ENCODE results near the gene VAV3. TPM values are rescaled to one million over a fixed set of nuclear protein-coding genes. Genes with fewer than 3 reads are reported as not detected.
A peak's percentile ranks its signal among the peaks of the same experiment; 100 is the strongest.

The VAV3 gene
- total RNA-seq, 2 donors from 2014 or later: 18.4 to 21.4 TPM

DNA sequence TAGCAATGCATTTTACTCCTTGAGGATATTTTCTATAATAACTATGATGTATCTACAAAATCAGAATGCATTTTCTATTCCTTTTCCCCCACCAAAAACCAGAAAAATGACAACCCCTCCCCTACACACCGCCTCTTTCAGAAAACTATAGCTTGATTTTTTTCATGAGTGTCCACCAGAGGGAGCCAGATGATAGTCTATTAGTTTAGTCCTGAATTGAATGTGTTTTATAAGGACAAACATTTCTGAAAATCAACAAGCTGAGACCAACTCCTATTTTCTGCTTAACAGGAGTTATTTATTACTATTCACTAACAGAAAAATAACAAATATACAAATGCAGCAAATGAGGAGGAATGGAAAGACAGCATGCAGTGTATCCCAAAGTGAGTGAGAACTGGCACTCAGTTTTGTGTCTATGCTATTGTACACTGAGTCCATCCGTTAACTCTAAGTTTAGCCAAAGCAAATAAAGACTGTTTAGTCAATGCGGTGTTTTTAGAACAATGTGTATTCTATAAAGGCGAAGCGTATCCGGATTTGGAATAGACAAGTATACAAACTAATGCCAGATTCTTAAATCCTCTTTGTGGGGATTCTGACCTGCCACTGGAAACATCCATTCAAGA is 182.6 kb downstream of the VAV3 start:
- H3K9me3 ChIP-seq: no peaks in the 10 kb centered on the region
- intact Hi-C loops (cut with DNase I): loop anchor here (5.0 kb wide), 1 partner anchor 340 kb away; no protein-coding TSS in a partner anchor
- no peaks in the 10 kb centered on the region for H3K36me3 ChIP-seq (replicated peaks in 1 of 2; ENCODE audit: insufficient read depth in 1 of 2, low read depth in 2 of 2)
- peak; percentile 63 for ATAC-seq
- peak; percentile 17 to 46 (median 28) for DNase-seq
- no peaks in the 10 kb centered on the region for H3K4me1 ChIP-seq
- H3K27me3 ChIP-seq: no peaks in the 10 kb centered on the region
- WGBS, 2 donors: 9 to 15% methylated on average over 6 of the region's 6 CpGs
- TF ChIP-seq, protein P1, sequence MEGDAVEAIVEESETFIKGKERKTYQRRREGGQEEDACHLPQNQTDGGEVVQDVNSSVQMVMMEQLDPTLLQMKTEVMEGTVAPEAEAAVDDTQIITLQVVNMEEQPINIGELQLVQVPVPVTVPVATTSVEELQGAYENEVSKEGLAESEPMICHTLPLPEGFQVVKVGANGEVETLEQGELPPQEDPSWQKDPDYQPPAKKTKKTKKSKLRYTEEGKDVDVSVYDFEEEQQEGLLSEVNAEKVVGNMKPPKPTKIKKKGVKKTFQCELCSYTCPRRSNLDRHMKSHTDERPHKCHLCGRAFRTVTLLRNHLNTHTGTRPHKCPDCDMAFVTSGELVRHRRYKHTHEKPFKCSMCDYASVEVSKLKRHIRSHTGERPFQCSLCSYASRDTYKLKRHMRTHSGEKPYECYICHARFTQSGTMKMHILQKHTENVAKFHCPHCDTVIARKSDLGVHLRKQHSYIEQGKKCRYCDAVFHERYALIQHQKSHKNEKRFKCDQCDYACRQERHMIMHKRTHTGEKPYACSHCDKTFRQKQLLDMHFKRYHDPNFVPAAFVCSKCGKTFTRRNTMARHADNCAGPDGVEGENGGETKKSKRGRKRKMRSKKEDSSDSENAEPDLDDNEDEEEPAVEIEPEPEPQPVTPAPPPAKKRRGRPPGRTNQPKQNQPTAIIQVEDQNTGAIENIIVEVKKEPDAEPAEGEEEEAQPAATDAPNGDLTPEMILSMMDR (IDR thresholded peaks at IDR 0.05): peak; percentile 31 to 73 (median 68)
- no peak for TF ChIP-seq POLR2A (IDR thresholded peaks at IDR 0.05)
- H3K4me3 ChIP-seq: no peak overlapping the region
- H3K27ac ChIP-seq: no peak overlapping the region

DNA sequence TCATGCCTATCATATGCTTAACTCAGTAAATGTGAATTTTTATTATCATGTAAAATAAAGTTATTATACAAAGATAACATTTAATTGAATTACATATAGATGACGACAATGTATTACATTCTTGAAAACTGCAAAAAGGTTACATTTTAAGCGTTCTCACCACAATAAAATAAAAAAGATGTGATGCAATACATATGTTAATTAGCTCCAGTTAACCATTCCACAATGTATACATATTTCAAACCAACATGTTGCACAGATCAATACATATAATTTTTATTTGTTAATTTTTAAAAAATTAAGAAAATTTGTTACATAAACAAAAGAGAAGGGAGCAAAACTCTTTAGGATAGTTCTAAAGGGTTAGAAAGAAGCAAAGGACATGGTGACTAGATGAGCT is 183.7 kb downstream of the VAV3 start:
- Histone ChIP-seq H3K4me1 (no peaks in the 10 kb centered on the region), H3K9me3 (no peaks in the 10 kb centered on the region), H3K27ac (no peak overlapping the region), H3K4me3 (no peak overlapping the region), H3K27me3 (no peaks in the 10 kb centered on the region), H3K36me3 (replicated peaks in 1 of 2; ENCODE audit: insufficient read depth in 1 of 2, low read depth in 2 of 2) (no peaks in the 10 kb centered on the region)
- ATAC-seq (no peak), DNase-seq (no peak)
- TF ChIP-seq, protein P1 (IDR thresholded peaks at IDR 0.05): no peak
- TF ChIP-seq POLR2A (IDR thresholded peaks at IDR 0.05): no peak
- WGBS, 2 donors: 48 to 50% methylated on average over 2 of the region's 2 CpGs
- intact Hi-C loops (cut with DNase I): loop anchor here (5.0 kb wide), 1 partner anchor 341 kb away; no protein-coding TSS in a partner anchor

DNA sequence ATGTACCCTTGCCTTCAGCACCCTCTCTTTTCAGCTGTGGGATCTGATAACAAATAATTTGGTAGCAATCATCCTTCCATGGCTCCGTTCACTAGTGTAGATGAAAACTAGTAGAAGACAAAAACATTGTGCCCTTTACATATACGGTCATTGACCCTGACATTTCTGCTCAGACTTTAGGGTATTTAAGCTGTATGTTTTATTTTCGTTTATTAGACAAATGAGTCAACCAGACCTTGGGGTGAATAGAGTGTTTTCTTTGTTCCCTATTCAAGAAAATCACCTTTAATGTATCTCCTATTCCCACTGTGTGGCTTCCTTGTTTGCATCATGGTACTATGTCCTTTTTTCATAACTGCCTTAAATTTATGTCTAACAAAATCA is 187.3 kb downstream of the VAV3 start:
- no peaks in the 10 kb centered on the region for H3K36me3 ChIP-seq (replicated peaks in 1 of 2; ENCODE audit: insufficient read depth in 1 of 2, low read depth in 2 of 2)
- intact Hi-C loops (cut with DNase I): no loop called here
- H3K27me3 ChIP-seq: no peaks in the 10 kb centered on the region
- H3K27ac ChIP-seq: no peak overlapping the region
- H3K4me1 ChIP-seq: no peaks in the 10 kb centered on the region
- no peak overlapping the region for H3K4me3 ChIP-seq
- TF ChIP-seq, protein P1 (IDR thresholded peaks at IDR 0.05): no peak
- no peak for TF ChIP-seq POLR2A (IDR thresholded peaks at IDR 0.05)
- DNase-seq (no peak), ATAC-seq (no peak)
- H3K9me3 ChIP-seq: no peaks in the 10 kb centered on the region
- 60 to 65% methylated on average over 3 of the region's 3 CpGs for WGBS, 2 donors

- intact Hi-C loops (cut with DNase I): no loop called here
- Histone ChIP-seq H3K4me1 (no peaks in the 10 kb centered on the region), H3K36me3 (replicated peaks in 1 of 2; ENCODE audit: insufficient read depth in 1 of 2, low read depth in 2 of 2) (no peaks in the 10 kb centered on the region), H3K27me3 (no peaks in the 10 kb centered on the region), H3K9me3 (no peaks in the 10 kb centered on the region), H3K4me3 (no peak overlapping the region), H3K27ac (no peak overlapping the region)
- ATAC-seq: no peak
- WGBS, 2 donors: 49 to 57% methylated on average over 4 of the region's 4 CpGs
- DNase-seq: no peak
- TF ChIP-seq POLR2A (IDR thresholded peaks at IDR 0.05): no peak
- TF ChIP-seq, protein P1 (IDR thresholded peaks at IDR 0.05): no peak
These were observed 187.9 kb downstream of the VAV3 start for GRCh38 chr1:107776900-107777663.

Measured in body of pancreas (tissue), 4 donors.